Esophagus squamous epithelium (tissue), 4 donors: Measurements from ENCODE around the gene STX1B.

Experiments
- CTCF ChIP-seq, 6 experiments: fragments of 450-650 bp in 4 of 6; fragments of 200-600 bp in 2 of 6; sonication (generic) in 2 of 6; IDR thresholded peaks; one replicate each; pipeline ENCODE4 v1.5.1; 2016 to 2019; ENCODE audit warnings: antibody characterized with exemption in 6 of 6, mild to moderate bottlenecking in 4 of 6, moderate library complexity in 4 of 6
- POLR2A ChIP-seq, 4 donors: fragments of 450-650 bp; IDR thresholded peaks; one replicate each; pipeline ENCODE4 v1.6.1; 2017; ENCODE audit warnings: antibody characterized with exemption in 4 of 4, mild to moderate bottlenecking in 4 of 4, moderate library complexity in 3 of 4

GRCh38 chr16:31023627-31024226 lies 13.3 kb upstream of the STX1B start:
- no peak for TF ChIP-seq CTCF (IDR thresholded peaks at IDR 0.05)
- no peak for TF ChIP-seq POLR2A (IDR thresholded peaks at IDR 0.05)
